NCI-H1417 treated with DMSO at 0.1 percent for 48 hours (cell line): ENCODE results near the gene ZDHHC4.
"Not testable (repeated sequence)": the region's sequence is repeated elsewhere in the genome, so short reads cannot be mapped to it uniquely, and the experiment has no call there.

ENCODE experiments used
- DNase-seq: peaks from one replicate; lab custom pipeline; 2025; lab: John Stamatoyannopoulos, UW

The ZDHHC4 gene

GRCh38 chr7:6607651-6608051 lies 30.4 kb downstream of the ZDHHC4 start:
- no peak for DNase-seq

- DNase-seq: no peak
Measured at GRCh38 chr7:6608081-6608480, 30.8 kb downstream of the ZDHHC4 start.

GRCh38 chr7:6608794-6609193 lies 31.5 kb downstream of the ZDHHC4 start:
- no peak for DNase-seq

- no peak for DNase-seq
Measured at GRCh38 chr7:6612819-6613218, 35.6 kb downstream of the ZDHHC4 start.

- DNase-seq: no peak
Measured at GRCh38 chr7:6613706-6614105, 36.5 kb downstream of the ZDHHC4 start.

- no peak for DNase-seq
Measured at GRCh38 chr7:6614953-6615722, 37.9 kb downstream of the ZDHHC4 start, which contains the start of gene ZNF853. TSS of gene ZNF853 (plus strand) at chr7:6615610. CDS start at chr7:6616175, 565 bp downstream.

GRCh38 chr7:6615723-6616555 lies 38.7 kb downstream of the ZDHHC4 start:
- no peak for DNase-seq

- no peak for DNase-seq
Measured at GRCh38 chr7:6616854-6617643, 39.8 kb downstream of the ZDHHC4 start.

- no peak for DNase-seq
Measured at GRCh38 chr7:6618621-6619020, 41.4 kb downstream of the ZDHHC4 start.

- DNase-seq: no peak
Measured at GRCh38 chr7:6619961-6620360, 42.7 kb downstream of the ZDHHC4 start.

- DNase-seq: no peak
Measured at GRCh38 chr7:6621195-6622133, 44.2 kb downstream of the ZDHHC4 start.

GRCh38 chr7:6622134-6622710 lies 45.0 kb downstream of the ZDHHC4 start:
- DNase-seq: no peak

GRCh38 chr7:6623589-6624245 lies 46.5 kb downstream of the ZDHHC4 start:
- DNase-seq: no peak

GRCh38 chr7:6624246-6624611 lies 47.0 kb downstream of the ZDHHC4 start:
- no peak for DNase-seq

GRCh38 chr7:6628045-6628444 lies 50.8 kb downstream of the ZDHHC4 start:
- DNase-seq: no peak

- no peak for DNase-seq
Measured at GRCh38 chr7:6630007-6630849, 53.0 kb downstream of the ZDHHC4 start.

- DNase-seq: no peak
Measured at GRCh38 chr7:6631605-6632004, 54.4 kb downstream of the ZDHHC4 start.

GRCh38 chr7:6634021-6634420 lies 56.8 kb downstream of the ZDHHC4 start:
- DNase-seq: no peak

GRCh38 chr7:6634971-6635370 lies 57.7 kb downstream of the ZDHHC4 start:
- DNase-seq: not testable (repeated sequence)
